Measurements from ENCODE around the gene ADAD1.

The ADAD1 gene

GRCh38 chr4:122456231-122457116 lies 77.7 kb downstream of the ADAD1 start, which contains the start of gene IL2:
Gene IL2, minus strand, starts transcription at chr4:122456725. Its CDS starts 285 bp downstream, at chr4:122456440.
- DNase-seq (ENCODE audit: low spot score) = no peak

- no peak for DNase-seq (ENCODE audit: low spot score)
These were observed 79.8 kb downstream of the ADAD1 start for GRCh38 chr4:122458625-122459024.

DNA sequence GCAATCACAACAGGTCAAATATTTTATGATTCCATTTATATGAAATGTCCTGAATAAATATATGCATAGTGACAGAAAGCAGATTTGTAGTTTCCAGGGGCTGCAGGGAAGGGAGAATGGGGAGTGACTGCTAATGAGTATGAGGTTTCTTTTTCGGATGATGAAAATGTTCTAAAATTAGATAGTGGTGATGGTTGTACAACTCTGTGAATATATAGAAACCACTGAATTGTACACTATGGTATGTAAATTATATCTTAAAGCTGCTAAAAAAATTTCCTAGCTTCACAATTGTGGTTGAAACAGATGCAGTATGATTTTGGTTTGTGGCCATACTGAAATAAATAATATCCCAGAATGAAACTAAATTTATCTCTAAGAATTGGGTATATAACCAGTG lies 90.6 kb downstream of the ADAD1 start:
- no peak for DNase-seq (ENCODE audit: low spot score)

GRCh38 chr4:122475233-122475632 lies 96.4 kb downstream of the ADAD1 start:
- DNase-seq (ENCODE audit: low spot score) = no peak

DNA sequence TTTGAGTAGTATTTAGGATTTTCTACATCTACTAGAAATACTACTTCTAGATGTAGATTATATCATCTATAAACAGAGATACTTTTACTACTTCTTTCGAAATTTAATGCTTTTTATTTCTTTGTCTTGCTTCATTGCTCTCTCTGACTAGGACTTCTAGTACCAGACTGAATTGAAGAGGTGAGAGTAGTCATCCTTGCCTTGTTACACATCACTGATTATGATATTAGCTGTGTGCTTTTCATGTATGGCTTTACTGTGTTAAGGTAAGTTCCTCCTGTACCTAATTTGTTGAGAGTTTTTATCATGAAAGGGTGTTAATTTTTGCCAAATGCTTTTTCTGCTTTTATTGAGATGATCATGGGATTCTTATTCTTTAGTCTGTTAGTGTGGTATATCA lies 97.3 kb downstream of the ADAD1 start:
- no peak for DNase-seq (ENCODE audit: low spot score)

DNA sequence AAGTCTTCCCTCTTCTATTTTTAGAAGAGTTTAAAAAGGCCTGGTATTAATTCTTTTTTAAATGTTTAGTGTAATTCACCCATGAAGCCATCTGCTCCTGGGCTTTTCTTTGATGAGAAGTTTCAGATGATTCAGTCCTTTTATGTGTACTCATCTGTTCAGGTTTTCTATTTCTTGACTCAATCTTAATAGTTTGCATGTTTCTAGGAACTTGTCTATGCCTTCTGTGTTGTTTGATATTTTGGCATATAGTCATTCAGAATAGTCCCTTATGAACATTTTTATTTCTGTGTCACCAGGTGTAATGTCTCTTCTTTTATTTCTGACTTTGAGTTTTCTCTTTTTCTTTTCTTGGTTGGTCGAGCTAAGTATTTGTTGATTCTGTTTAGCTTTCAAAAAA lies 97.9 kb downstream of the ADAD1 start:
- no peak for DNase-seq (ENCODE audit: low spot score)

Measured in SW480 (cell line).